HepG2 (cell line): ENCODE data around the gene DUSP9. TPM values are rescaled to one million over a fixed set of nuclear protein-coding genes. Genes with fewer than 3 reads are reported as not detected.

Experiments
- BRCA1 ChIP-seq: sonication (generic); formaldehyde crosslinking; IDR thresholded peaks from 2 replicates; pipeline ENCODE4 v1.4.0; 2020; ENCODE audit warnings: missing genetic modification reagents
- FOXJ3 ChIP-seq: sonication (generic); formaldehyde crosslinking; IDR thresholded peaks from 2 replicates; pipeline ENCODE4 v1.4.0; 2020; ENCODE audit warnings: missing genetic modification reagents, mild to moderate bottlenecking, borderline replicate concordance
- MXI1 ChIP-seq: IDR thresholded peaks from 3 replicates; pipeline ENCODE4 v1.6.1; 2012; ENCODE audit warnings: low read depth, low read length, inconsistent platforms, borderline replicate concordance
- RBFOX2 ChIP-seq: fragments of 200-400 bp; formaldehyde crosslinking; IDR thresholded peaks from 2 replicates; pipeline ENCODE4 v1.6.1; 2017; ENCODE audit warnings: low read depth, mild to moderate bottlenecking, low read length
- REL ChIP-seq: sonication (generic); formaldehyde crosslinking; conservative IDR thresholded peaks from 2 replicates; pipeline ENCODE4 v1.8.0; 2022; ENCODE audit warnings: mild to moderate bottlenecking, missing genetic modification reagents, moderate library complexity
- RXRA ChIP-seq: sonication (generic); formaldehyde crosslinking; IDR thresholded peaks from 2 replicates; pipeline ENCODE4 v1.5.1; 2020; ENCODE audit warnings: missing genetic modification reagents
- TEAD2 ChIP-seq: sonication (generic); formaldehyde crosslinking; IDR thresholded peaks from 2 replicates; pipeline ENCODE4 v1.9.0; 2021; ENCODE audit warnings: missing genetic modification reagents
- TOPORS ChIP-seq: sonication (generic); formaldehyde crosslinking; IDR thresholded peaks from 2 replicates; pipeline ENCODE4 v1.8.0; 2023; ENCODE audit warnings: mild to moderate bottlenecking, missing genetic modification reagents
- ZNF263 ChIP-seq: sonication (generic); formaldehyde crosslinking; IDR thresholded peaks from 2 replicates; pipeline ENCODE4 v1.4.0; 2020; ENCODE audit warnings: missing genetic modification reagents
- ZNF44 ChIP-seq: sonication (generic); formaldehyde crosslinking; IDR thresholded peaks from 2 replicates; pipeline ENCODE4 v1.5.1; 2020; ENCODE audit warnings: mild to moderate bottlenecking, missing genetic modification reagents
- ZNF563 ChIP-seq: sonication (generic); formaldehyde crosslinking; IDR thresholded peaks from 2 replicates; pipeline ENCODE4 v1.8.0; 2022; ENCODE audit warnings: mild to moderate bottlenecking, moderate library complexity, missing genetic modification reagents
- ZNF7 ChIP-seq: IDR thresholded peaks from 2 replicates; pipeline ENCODE4 v1.6.1; 2016; ENCODE audit warnings: missing biosample characterization, missing genetic modification reagents
- polyA plus RNA-seq, 8 experiments: library from polyadenylated mRNA; depleted of rRNA in 3 of 8; stranded (reverse) in 7 of 8; unstranded in 1 of 8; fragments of >200 nt; fragmentation: Illumina TruSeq in 4 of 8; extraction: Trizol in 4 of 8; gene quantifications; 2 replicates each; pipeline versions ENCODE4 v1.2.1 to v1.2.3, GENCODE V29; 2011 to 2016; ENCODE audit warnings: low read depth in 4 of 8, missing spikeins in 1 of 8, mixed read lengths in 1 of 8; ENCODE audit not compliant: insufficient read depth in 1 of 8
- total RNA-seq, 5 experiments: library from RNA; depleted of rRNA; stranded (reverse); fragments of >200 nt; fragmentation: Illumina TruSeq; extraction: Trizol; gene quantifications; 2 replicates each; pipeline ENCODE4 v1.2.3, GENCODE V29; 2016; ENCODE audit warnings: low read depth in 1 of 5
- TF ChIP-seq, protein P1 (sequence below): sonication (generic); formaldehyde crosslinking; IDR thresholded peaks from 2 replicates; pipeline ENCODE4 v1.9.0; 2021; ENCODE audit warnings: missing genetic modification reagents, borderline replicate concordance
- TF ChIP-seq, protein P2 (sequence below): IDR thresholded peaks from 2 replicates; pipeline ENCODE4 v1.6.1; 2012; ENCODE audit warnings: inconsistent platforms
- TF ChIP-seq, protein P3 (sequence below): sonication (generic); formaldehyde crosslinking; IDR thresholded peaks from 2 replicates; pipeline ENCODE4 v1.5.0; 2020; ENCODE audit warnings: mild to moderate bottlenecking, low read depth, missing genetic modification reagents, borderline replicate concordance
- TF ChIP-seq, protein P4 (sequence below): sonication (generic); formaldehyde crosslinking; IDR thresholded peaks from 2 replicates; pipeline ENCODE4 v1.8.1; 2023; ENCODE audit warnings: mild to moderate bottlenecking, missing genetic modification reagents
- TF ChIP-seq, protein P5 (sequence below): sonication (generic); formaldehyde crosslinking; IDR thresholded peaks from 2 replicates; pipeline ENCODE4 v1.4.0; 2020; ENCODE audit warnings: missing genetic modification reagents
- TF ChIP-seq, protein P6 (sequence below): sonication (generic); formaldehyde crosslinking; IDR thresholded peaks from 2 replicates; pipeline ENCODE4 v1.4.0; 2020; ENCODE audit warnings: mild to moderate bottlenecking, missing genetic modification reagents

Gene DUSP9
- total and polyA plus RNA-seq, 2 of the 13 experiments (the other 11 are each of a cell fraction or from before 2014, with no cell fraction given), result 235 to 435 TPM

DNA sequence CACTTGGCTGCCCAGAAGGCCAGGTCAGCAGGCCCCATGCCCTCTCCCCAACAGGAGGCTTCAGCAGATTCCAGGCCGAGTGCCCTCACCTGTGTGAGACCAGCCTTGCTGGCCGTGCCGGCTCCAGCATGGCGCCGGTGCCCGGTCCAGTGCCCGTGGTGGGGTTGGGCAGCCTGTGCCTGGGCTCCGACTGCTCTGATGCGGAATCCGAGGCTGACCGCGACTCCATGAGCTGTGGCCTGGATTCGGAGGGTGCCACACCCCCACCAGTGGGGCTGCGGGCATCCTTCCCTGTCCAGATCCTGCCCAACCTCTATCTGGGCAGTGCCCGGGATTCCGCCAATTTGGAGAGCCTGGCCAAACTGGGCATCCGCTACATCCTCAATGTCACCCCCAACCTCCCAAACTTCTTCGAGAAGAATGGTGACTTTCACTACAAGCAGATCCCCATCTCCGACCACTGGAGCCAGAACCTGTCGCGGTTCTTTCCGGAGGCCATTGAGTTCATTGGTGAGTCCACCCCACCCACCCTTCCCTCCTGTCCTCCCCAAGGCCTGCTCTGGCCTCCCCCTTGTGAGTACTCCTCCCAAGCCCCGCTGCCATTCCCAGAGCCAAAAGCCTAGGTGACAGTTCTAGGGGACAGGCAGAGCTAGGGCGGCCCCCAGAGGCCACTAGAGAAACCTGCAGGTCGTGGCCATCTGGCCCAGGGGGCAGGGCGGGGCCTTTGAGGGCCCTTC lies 2.3 kb downstream of the DUSP9 start (continued):
- TF ChIP-seq, protein P1, sequence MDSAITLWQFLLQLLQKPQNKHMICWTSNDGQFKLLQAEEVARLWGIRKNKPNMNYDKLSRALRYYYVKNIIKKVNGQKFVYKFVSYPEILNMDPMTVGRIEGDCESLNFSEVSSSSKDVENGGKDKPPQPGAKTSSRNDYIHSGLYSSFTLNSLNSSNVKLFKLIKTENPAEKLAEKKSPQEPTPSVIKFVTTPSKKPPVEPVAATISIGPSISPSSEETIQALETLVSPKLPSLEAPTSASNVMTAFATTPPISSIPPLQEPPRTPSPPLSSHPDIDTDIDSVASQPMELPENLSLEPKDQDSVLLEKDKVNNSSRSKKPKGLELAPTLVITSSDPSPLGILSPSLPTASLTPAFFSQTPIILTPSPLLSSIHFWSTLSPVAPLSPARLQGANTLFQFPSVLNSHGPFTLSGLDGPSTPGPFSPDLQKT (CRISPR knock-in tag), result no peak
- TF ChIP-seq RBFOX2 (peak; percentile 80), REL (no peak), BRCA1 (CRISPR knock-in tag) (no peak), MXI1 (peak; percentile 14; the same call in 1 of the 3 replicates), FOXJ3 (CRISPR knock-in tag) (no peak), RXRA (CRISPR knock-in tag) (no peak), ZNF7 (CRISPR knock-in tag) (no peak), ZNF44 (CRISPR knock-in tag) (no peak), ZNF263 (CRISPR knock-in tag) (peak; percentile 87), TEAD2 (CRISPR knock-in tag) (no peak), TOPORS (no peak), ZNF563 (no peak)
- TF ChIP-seq, protein P2, sequence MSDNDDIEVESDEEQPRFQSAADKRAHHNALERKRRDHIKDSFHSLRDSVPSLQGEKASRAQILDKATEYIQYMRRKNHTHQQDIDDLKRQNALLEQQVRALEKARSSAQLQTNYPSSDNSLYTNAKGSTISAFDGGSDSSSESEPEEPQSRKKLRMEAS, result no peak
- TF ChIP-seq, protein P3, sequence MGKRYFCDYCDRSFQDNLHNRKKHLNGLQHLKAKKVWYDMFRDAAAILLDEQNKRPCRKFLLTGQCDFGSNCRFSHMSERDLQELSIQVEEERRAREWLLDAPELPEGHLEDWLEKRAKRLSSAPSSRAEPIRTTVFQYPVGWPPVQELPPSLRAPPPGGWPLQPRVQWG, result no peak
- TF ChIP-seq, protein P4, sequence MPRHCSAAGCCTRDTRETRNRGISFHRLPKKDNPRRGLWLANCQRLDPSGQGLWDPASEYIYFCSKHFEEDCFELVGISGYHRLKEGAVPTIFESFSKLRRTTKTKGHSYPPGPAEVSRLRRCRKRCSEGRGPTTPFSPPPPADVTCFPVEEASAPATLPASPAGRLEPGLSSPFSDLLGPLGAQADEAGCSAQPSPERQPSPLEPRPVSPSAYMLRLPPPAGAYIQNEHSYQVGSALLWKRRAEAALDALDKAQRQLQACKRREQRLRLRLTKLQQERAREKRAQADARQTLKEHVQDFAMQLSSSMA (CRISPR knock-in tag), result no peak
- TF ChIP-seq, protein P5, sequence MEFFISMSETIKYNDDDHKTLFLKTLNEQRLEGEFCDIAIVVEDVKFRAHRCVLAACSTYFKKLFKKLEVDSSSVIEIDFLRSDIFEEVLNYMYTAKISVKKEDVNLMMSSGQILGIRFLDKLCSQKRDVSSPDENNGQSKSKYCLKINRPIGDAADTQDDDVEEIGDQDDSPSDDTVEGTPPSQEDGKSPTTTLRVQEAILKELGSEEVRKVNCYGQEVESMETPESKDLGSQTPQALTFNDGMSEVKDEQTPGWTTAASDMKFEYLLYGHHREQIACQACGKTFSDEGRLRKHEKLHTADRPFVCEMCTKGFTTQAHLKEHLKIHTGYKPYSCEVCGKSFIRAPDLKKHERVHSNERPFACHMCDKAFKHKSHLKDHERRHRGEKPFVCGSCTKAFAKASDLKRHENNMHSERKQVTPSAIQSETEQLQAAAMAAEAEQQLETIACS (CRISPR knock-in tag), result 0 out of 2 replicates have a peak, but pooled peaks have one; percentile 17
- TF ChIP-seq, protein P6, sequence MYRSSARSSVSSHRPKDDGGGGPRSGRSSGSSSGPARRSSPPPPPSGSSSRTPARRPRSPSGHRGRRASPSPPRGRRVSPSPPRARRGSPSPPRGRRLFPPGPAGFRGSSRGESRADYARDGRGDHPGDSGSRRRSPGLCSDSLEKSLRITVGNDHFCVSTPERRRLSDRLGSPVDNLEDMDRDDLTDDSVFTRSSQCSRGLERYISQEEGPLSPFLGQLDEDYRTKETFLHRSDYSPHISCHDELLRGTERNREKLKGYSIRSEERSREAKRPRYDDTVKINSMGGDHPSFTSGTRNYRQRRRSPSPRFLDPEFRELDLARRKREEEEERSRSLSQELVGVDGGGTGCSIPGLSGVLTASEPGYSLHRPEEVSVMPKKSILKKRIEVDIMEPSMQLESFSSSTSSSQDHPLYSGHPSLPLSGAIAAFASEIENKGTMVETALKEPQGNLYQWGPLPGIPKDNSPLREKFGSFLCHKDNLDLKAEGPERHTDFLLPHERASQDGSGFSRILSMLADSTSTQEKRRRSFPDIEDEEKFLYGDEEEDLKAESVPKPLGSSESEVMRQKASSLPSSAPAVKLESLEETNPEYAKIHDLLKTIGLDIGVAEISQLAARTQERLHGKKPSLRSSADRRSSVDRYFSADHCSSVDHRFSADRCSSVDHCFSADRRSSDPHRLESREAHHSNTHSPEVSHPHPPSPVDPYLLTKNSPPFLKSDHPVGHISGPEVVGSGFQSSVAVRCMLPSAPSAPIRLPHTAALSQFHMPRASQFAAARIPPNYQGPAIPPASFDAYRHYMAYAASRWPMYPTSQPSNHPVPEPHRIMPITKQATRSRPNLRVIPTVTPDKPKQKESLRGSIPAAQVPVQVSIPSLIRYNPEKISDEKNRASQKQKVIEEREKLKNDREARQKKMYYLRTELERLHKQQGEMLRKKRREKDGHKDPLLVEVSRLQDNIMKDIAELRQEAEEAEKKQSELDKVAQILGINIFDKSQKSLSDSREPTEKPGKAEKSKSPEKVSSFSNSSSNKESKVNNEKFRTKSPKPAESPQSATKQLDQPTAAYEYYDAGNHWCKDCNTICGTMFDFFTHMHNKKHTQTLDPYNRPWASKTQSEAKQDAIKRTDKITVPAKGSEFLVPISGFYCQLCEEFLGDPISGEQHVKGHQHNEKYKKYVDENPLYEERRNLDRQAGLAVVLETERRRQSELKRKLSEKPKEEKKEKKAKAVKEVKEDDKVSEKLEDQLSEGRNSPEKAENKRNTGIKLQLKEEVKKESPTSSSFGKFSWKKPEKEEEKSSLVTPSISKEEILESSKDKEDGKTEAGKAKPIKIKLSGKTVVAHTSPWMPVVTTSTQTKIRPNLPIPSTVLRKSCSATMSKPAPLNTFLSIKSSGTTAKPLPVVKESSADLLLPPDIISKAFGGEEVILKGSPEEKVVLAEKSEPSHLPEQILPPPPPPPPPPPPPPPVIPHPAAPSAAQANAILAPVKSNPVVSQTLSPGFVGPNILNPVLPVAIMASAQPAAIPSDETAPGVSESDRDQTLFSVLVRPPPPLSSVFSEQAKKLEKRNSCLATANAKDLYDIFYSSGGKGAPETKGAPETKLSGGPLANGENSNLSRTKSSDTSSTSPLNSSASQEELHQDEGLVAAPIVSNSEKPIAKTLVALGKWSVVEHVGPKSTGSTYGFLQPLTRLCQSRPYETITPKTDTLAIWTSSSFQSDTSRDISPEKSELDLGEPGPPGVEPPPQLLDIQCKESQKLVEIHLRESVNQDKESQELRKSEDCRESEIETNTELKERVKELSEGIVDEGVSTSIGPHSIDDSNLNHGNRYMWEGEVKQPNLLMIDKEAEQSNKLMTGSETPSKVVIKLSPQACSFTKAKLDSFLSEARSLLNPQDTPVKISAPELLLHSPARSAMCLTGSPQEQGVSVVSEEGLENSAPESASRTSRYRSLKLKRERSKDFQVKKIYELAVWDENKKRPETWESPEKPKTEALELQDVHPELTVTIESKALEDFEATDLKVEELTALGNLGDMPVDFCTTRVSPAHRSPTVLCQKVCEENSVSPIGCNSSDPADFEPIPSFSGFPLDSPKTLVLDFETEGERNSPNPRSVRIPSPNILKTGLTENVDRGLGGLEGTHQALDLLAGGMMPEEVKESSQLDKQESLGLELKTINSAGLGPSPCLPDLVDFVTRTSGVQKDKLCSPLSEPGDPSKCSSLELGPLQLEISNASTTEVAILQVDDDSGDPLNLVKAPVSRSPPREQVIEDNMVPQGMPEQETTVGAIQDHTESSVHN (CRISPR knock-in tag), result no peak
